GM21576 (cell line): ENCODE results near the gene ZSCAN12.
"Not testable (repeated sequence)": the region's sequence is repeated elsewhere in the genome, so short reads cannot be mapped to it uniquely, and the experiment has no call there.

Source experiments
- ATAC-seq: cut with Tn5 transposase; IDR thresholded peaks from one replicate; pipeline ENCODE4 v1.9.1; 2021; ENCODE audit warnings: mild to moderate bottlenecking, moderate library complexity; ENCODE audit not compliant: unreplicated experiment

ZSCAN12 gene

DNA sequence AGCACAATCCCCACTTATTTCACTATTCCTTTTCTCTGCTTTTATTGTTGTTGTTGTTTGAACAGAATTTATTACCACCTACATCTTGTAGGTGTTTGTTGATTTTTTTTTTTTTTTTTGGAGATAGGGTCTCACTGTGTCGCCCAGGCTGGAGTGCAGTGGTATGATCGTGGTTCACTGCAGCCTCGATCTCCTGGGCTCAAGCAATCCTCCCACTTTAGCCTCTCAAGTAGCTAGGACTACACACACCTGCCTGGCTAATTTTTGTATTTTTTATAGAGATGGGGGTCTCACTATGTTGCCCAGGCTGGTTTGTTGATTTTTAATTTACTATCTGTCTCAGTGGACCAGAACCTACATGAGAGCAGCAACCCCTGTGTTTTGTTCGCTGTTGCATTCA lies 3.6 kb downstream of the ZSCAN12 start:
- ATAC-seq, result no peak

GRCh38 chr6:28393912-28394662 lies 5.5 kb downstream of the ZSCAN12 start:
- ATAC-seq, result no peak

DNA sequence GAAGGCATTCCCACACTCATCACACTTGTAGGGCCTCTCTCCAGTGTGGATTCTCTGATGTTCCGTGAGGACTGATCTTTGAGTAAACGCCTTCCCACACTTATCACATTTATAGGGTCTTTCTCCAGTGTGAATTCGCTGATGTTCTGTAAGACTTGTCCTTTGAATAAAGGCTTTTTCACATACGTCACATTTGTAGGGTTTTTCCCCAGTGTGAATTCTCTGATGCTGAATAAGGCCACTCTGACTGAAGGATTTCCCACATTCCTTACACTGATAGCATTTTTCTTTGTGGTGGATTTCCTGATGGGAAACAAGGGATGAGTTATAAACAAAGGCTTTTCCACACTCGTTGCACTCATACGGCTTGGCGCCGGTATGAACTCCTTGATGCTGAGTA lies 8.9 kb downstream of the ZSCAN12 start:
- no peak for ATAC-seq

- no peak for ATAC-seq
These were observed 15.4 kb downstream of the ZSCAN12 start for GRCh38 chr6:28384143-28384533.

- ATAC-seq, result peak; percentile 87
These were observed 16.1 kb downstream of the ZSCAN12 start for GRCh38 chr6:28383235-28384142.

DNA sequence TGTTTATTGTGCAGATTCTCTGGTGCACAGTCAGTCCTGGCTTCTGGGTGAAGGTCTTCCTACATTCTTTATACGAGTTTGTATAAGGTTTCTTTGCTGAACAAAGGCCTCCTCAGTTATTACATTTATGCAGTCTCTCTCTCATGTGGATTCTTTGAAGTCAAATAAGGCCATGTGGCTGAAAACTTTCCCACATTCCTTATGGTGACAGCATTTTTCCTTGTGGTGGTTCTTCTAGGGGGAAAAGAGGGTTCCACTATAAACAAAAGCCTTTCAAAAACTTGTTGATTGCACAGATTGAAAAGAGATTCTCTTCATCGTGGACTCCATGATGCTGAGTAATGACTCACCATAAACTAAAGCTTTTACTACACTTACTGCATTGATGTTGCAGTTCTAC lies 19.2 kb downstream of the ZSCAN12 start:
- ATAC-seq, result no peak

DNA sequence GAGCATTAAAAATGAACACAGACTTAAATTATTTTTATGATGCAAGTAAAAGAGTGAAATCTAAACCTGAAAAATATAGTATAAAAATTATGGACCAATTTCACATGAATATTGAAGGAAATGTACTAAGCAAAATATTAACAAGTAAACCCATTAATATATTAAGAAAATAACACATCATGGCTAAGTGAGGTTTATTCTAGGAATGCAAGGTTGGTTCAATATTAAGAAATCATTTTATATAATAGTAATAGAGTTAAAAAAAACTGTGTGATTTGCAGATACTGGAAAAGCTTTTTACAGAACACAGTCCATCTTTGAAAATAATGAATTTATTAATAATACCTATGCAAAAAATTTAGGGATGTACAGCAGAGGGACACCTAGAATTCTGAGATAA lies 20.9 kb downstream of the ZSCAN12 start:
- no peak for ATAC-seq

- ATAC-seq, result no peak
These were observed 21.7 kb downstream of the ZSCAN12 start for GRCh38 chr6:28377879-28378278.

DNA sequence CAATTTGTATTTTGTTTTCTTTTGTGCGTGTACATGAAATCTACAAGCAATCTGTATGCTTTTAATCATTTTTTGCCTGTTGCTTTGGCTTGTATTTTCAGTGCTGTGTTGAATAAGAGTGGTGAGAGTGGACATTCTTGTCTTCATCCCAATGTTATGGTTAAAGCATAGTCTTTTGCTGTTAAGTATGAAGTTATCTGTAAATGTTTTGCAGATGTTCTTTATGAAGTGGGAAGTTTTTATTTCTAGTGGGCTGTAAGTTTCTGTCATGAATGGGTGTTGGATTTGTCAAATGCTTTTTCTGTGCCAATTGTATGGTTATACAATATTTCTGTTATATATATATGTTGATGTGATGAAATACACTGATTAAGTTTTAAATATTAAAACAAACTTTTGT lies 25.6 kb downstream of the ZSCAN12 start:
- ATAC-seq, result no peak

GRCh38 chr6:28371706-28372451 lies 27.7 kb downstream of the ZSCAN12 start:
- ATAC-seq, result peak; percentile 69

- no peak for ATAC-seq
These were observed 28.3 kb downstream of the ZSCAN12 start for GRCh38 chr6:28371280-28371679.

GRCh38 chr6:28370440-28370839 lies 29.1 kb downstream of the ZSCAN12 start:
- no peak for ATAC-seq

GRCh38 chr6:28369463-28369862 lies 30.1 kb downstream of the ZSCAN12 start:
- no peak for ATAC-seq

- peak; percentile 77 for ATAC-seq
These were observed 31.0 kb downstream of the ZSCAN12 start for GRCh38 chr6:28368522-28368921.

GRCh38 chr6:28365590-28365989 lies 34.0 kb downstream of the ZSCAN12 start:
- ATAC-seq, result not testable (repeated sequence)

DNA sequence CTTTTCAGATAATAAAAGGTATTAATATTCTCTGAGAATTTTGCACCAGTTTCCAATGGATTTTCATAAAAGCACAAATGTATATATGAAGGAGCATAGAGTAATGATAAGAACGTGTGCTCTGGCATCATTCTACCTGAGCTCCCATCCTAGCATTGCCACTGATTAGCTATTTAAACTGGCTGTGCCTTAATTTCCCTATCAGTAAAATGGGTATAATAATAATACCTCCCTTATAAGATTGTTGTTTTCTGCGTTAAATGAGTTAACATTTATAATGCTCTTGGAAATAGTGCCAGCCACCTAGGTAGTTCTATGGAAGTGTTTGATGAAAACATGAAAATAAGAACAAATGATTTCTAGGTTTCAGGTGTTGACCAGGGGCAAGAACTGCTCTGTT lies 38.6 kb downstream of the ZSCAN12 start:
- ATAC-seq, result no peak

DNA sequence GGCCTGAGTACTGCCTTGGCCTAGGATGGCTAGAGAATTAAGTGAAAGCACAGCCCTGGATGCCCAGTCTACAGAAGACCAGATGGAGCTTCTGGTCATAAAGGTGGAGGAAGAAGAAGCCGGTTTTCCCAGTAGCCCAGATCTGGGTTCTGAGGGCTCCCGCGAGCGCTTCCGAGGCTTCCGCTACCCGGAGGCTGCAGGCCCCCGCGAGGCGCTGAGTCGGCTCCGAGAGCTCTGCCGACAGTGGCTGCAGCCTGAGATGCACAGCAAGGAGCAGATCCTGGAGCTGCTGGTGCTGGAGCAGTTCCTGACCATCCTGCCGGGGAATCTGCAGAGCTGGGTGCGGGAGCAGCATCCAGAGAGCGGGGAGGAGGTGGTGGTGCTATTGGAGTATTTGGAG lies 40.0 kb downstream of the ZSCAN12 start:
- ATAC-seq, result not testable (repeated sequence)

DNA sequence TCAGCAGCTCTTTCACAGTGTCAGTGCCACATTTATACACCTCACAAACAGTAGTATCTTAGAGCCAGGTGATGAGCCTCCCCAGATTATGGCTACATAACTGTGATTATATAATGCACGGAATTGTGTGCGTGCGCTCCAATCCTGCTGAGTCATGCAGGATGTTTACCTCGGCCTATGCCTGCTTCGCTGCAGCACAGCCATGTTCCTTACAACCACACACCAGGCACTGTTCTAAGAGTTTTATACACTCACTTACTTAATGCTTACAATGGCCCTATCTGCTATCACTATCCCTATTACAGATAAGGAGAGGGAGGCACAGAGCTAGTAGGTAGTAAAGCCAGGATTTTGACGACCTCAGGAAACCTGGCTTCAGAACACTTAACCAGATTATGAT lies 42.5 kb downstream of the ZSCAN12 start:
- ATAC-seq, result no peak

DNA sequence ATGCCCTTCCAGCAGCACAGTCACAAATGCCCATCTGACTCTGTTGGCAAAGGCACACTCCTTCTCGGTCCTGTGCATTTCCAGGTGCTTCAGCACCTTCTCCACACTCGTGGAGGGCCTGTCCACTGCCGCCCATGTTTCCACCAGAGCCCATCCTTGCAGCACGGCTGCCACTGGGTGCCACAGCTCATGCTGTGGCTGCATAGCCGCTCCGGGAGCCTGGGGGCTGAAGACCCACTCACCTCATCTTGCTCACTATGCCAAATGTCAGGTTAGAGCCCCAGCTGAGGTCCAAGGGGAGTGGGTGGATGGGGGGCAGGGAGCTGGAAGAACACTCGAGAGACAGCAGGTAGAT lies 42.9 kb downstream of the ZSCAN12 start:
- no peak for ATAC-seq

- ATAC-seq, result peak; percentile 86
These were observed 43.5 kb downstream of the ZSCAN12 start for GRCh38 chr6:28355743-28356665.
